ENCODE results near the gene LONP2. TPM values are rescaled to one million over a fixed set of nuclear protein-coding genes. Genes with fewer than 3 reads are reported as not detected.

LONP2 gene
- total RNA-seq, 1 donor from 2014 or later = 50.7 TPM

DNA sequence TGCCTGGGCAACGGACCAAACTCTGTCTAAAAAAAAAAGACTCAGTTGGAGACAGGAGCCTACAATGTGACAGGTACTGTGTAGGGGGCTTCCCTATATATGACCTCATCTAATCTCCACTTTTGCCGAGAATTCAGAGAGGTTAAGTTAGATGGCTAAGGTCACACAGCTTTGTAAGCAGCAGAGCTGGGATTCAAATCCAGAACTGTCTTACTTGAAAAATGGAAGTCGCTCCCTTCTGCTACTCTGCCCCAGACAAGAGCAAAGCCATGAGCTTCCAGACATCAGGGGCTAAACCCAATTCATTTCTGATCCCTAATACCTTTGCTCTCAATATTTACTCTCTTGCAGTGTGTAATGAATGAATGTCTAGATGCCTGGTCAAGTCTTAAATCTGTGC lies 46.8 kb upstream of the LONP2 start:
- Mint-ChIP-seq H3K27me3 (ENCODE audit: low read depth, unreplicated experiment) (peaks cover 2% of the 10 kb centered on the region), H3K36me3 (ENCODE audit: low read depth, unreplicated experiment) (no peaks in the 10 kb centered on the region)

GRCh38 chr16:48201515-48202201 lies 42.4 kb upstream of the LONP2 start:
- H3K36me3 Mint-ChIP-seq (ENCODE audit: low read depth, unreplicated experiment) = no peaks in the 10 kb centered on the region
- H3K9me3 Mint-ChIP-seq (ENCODE audit: unreplicated experiment) = no peaks in the 10 kb centered on the region
- no peaks in the 10 kb centered on the region for H3K4me1 ChIP-seq (ENCODE audit: insufficient read depth, low read length)
- TF ChIP-seq, protein P1, sequence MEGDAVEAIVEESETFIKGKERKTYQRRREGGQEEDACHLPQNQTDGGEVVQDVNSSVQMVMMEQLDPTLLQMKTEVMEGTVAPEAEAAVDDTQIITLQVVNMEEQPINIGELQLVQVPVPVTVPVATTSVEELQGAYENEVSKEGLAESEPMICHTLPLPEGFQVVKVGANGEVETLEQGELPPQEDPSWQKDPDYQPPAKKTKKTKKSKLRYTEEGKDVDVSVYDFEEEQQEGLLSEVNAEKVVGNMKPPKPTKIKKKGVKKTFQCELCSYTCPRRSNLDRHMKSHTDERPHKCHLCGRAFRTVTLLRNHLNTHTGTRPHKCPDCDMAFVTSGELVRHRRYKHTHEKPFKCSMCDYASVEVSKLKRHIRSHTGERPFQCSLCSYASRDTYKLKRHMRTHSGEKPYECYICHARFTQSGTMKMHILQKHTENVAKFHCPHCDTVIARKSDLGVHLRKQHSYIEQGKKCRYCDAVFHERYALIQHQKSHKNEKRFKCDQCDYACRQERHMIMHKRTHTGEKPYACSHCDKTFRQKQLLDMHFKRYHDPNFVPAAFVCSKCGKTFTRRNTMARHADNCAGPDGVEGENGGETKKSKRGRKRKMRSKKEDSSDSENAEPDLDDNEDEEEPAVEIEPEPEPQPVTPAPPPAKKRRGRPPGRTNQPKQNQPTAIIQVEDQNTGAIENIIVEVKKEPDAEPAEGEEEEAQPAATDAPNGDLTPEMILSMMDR (IDR thresholded peaks at IDR 0.05; ENCODE audit: insufficient read depth, low read depth, low read length) = no peak
- TF ChIP-seq EZH2 (IDR thresholded peaks at IDR 0.05; ENCODE audit: insufficient read depth, low read length) = no peak
- DNase-seq (ENCODE audit: low read depth) (no peak), FAIRE-seq (no peak)
- no peaks in the 10 kb centered on the region for H3K4me1 Mint-ChIP-seq (ENCODE audit: low read depth, unreplicated experiment)
- H2AFZ ChIP-seq (ENCODE audit: low read depth, low read length) = no peak overlapping the region
- peaks cover 2% of the 10 kb centered on the region for H3K27me3 ChIP-seq (ENCODE audit: insufficient read depth, low read length)
- no peaks in the 10 kb centered on the region for H4K20me1 ChIP-seq (ENCODE audit: insufficient read depth, low read length)
- H3K4me3 ChIP-seq (ENCODE audit: insufficient read depth, low read depth, low read length) = no peak overlapping the region
- H3K27me3 Mint-ChIP-seq (ENCODE audit: low read depth, unreplicated experiment) = peaks cover 2% of the 10 kb centered on the region
- no peaks in the 10 kb centered on the region for H3K36me3 ChIP-seq (ENCODE audit: insufficient read depth, low read length)
- no peak overlapping the region for H3K27ac Mint-ChIP-seq (ENCODE audit: unreplicated experiment)
- H3K9ac ChIP-seq (ENCODE audit: low read length) = no peak overlapping the region
- H3K9me3 ChIP-seq (ENCODE audit: insufficient read depth, low read depth, low read length) = no peaks in the 10 kb centered on the region
- no peaks in the 10 kb centered on the region for H3K79me2 ChIP-seq (ENCODE audit: insufficient read depth, low read length)
- no peak overlapping the region for H3K27ac ChIP-seq (ENCODE audit: low read depth, low read length)
- no peak overlapping the region for H3K4me2 ChIP-seq (ENCODE audit: low read length)
- H3K4me3 Mint-ChIP-seq (ENCODE audit: unreplicated experiment) = no peak overlapping the region

More for the DNA sequence above, 46.8 kb upstream of the LONP2 start:
- H3K4me1 Mint-ChIP-seq (ENCODE audit: low read depth, unreplicated experiment) = peaks cover 8% of the 10 kb centered on the region
- Histone ChIP-seq H3K4me3 (ENCODE audit: insufficient read depth, low read depth, low read length) (no peak overlapping the region), H3K27me3 (ENCODE audit: insufficient read depth, low read length) (no peaks in the 10 kb centered on the region), H4K20me1 (ENCODE audit: insufficient read depth, low read length) (no peaks in the 10 kb centered on the region), H2AFZ (ENCODE audit: low read depth, low read length) (no peak overlapping the region), H3K4me2 (ENCODE audit: low read length) (no peak overlapping the region), H3K36me3 (ENCODE audit: insufficient read depth, low read length) (no peaks in the 10 kb centered on the region), H3K79me2 (ENCODE audit: insufficient read depth, low read length) (no peaks in the 10 kb centered on the region), H3K9ac (ENCODE audit: low read length) (no peak overlapping the region), H3K27ac (ENCODE audit: low read depth, low read length) (no peak overlapping the region), H3K4me1 (ENCODE audit: insufficient read depth, low read length) (no peaks in the 10 kb centered on the region), H3K9me3 (ENCODE audit: insufficient read depth, low read depth, low read length) (no peaks in the 10 kb centered on the region)
- no peak for DNase-seq (ENCODE audit: low read depth)
- H3K4me3 Mint-ChIP-seq (ENCODE audit: unreplicated experiment) = no peak overlapping the region
- TF ChIP-seq, protein P1 (IDR thresholded peaks at IDR 0.05; ENCODE audit: insufficient read depth, low read depth, low read length) = no peak
- no peak for TF ChIP-seq EZH2 (IDR thresholded peaks at IDR 0.05; ENCODE audit: insufficient read depth, low read length)
- H3K9me3 Mint-ChIP-seq (ENCODE audit: unreplicated experiment) = peaks cover 3% of the 10 kb centered on the region
- H3K27ac Mint-ChIP-seq (ENCODE audit: unreplicated experiment) = no peak overlapping the region
- FAIRE-seq = no peak

Measured in astrocyte (in vitro differentiated cells and primary cell).